H9 (cell line): ENCODE data around the gene HAGHL. TPM values are rescaled to one million over a fixed set of nuclear protein-coding genes. Genes with fewer than 3 reads are reported as not detected.

Source experiments
- DNase-seq: peaks from one replicate; pipeline ENCODE4 v3.0.0-alpha.2; 2017
- H2AFZ ChIP-seq: one replicate; pipeline ENCODE4 v1.6.1; 2013; ENCODE audit warnings: mild to moderate bottlenecking, low read length, control low read depth, moderate library complexity
- H2AK5ac ChIP-seq: 2 replicates; pipeline ENCODE4 v1.6.1; 2013; ENCODE audit warnings: low read length, control low read depth, mixed read lengths; ENCODE audit not compliant: insufficient read length
- H2BK120ac ChIP-seq: one replicate; pipeline ENCODE4 v1.6.1; 2013; ENCODE audit warnings: low read depth, mild to moderate bottlenecking, low read length, control low read depth, inconsistent platforms; ENCODE audit not compliant: poor library complexity, severe bottlenecking
- H2BK12ac ChIP-seq: 2 replicates; pipeline ENCODE4 v1.6.1; 2013; ENCODE audit warnings: low read length, control low read depth, mixed read lengths, low read depth; ENCODE audit not compliant: insufficient read length
- H2BK15ac ChIP-seq: 2 replicates; pipeline ENCODE4 v1.6.1; 2013; ENCODE audit warnings: low read depth, low read length, control low read depth
- H2BK20ac ChIP-seq: one replicate; pipeline ENCODE4 v1.6.1; 2013; ENCODE audit warnings: low read depth, mild to moderate bottlenecking, low read length, control low read depth, inconsistent platforms; ENCODE audit not compliant: poor library complexity, severe bottlenecking
- H2BK5ac ChIP-seq: 2 replicates; pipeline ENCODE4 v1.6.1; 2013; ENCODE audit warnings: low read length, control low read depth, mixed read lengths; ENCODE audit not compliant: insufficient read length
- H3K14ac ChIP-seq: 2 replicates; pipeline ENCODE4 v1.6.1; 2013; ENCODE audit warnings: low read length, control low read depth; ENCODE audit not compliant: insufficient read depth
- H3K18ac ChIP-seq: 2 replicates; pipeline ENCODE4 v1.6.1; 2013; ENCODE audit warnings: low read depth, mild to moderate bottlenecking, mixed read lengths, low read length, control low read depth; ENCODE audit not compliant: insufficient read length
- H3K23ac ChIP-seq: 2 replicates; pipeline ENCODE4 v1.6.1; 2013; ENCODE audit warnings: low read length, control low read depth, mixed read lengths, low read depth; ENCODE audit not compliant: insufficient read length
- H3K23me2 ChIP-seq: 2 replicates; pipeline ENCODE4 v1.6.1; 2013; ENCODE audit warnings: low read depth, mild to moderate bottlenecking, mixed read lengths, low read length, control low read depth; ENCODE audit not compliant: insufficient read length, poor library complexity, severe bottlenecking
- H3K27ac ChIP-seq: 2 replicates; pipeline ENCODE4 v1.5.1; 2013; ENCODE audit warnings: low read length, control low read depth, mixed read lengths, low read depth; ENCODE audit not compliant: insufficient read length
- H3K27me3 ChIP-seq: 2 replicates; pipeline ENCODE4 v1.6.1; 2013; ENCODE audit warnings: low read length, control low read depth, inconsistent platforms; ENCODE audit not compliant: insufficient read depth
- H3K4ac ChIP-seq: 2 replicates; pipeline ENCODE4 v1.6.1; 2013; ENCODE audit warnings: low read depth, mild to moderate bottlenecking, control low read depth, inconsistent platforms, low read length, moderate library complexity
- H3K4me1 ChIP-seq: 2 replicates; pipeline ENCODE4 v1.6.1; 2013; ENCODE audit warnings: low read length, control low read depth, inconsistent platforms; ENCODE audit not compliant: insufficient read depth
- H3K4me2 ChIP-seq: 2 replicates; pipeline ENCODE4 v1.6.1; 2013; ENCODE audit warnings: low read length, control low read depth, mixed read lengths; ENCODE audit not compliant: insufficient read length, insufficient read depth
- H3K56ac ChIP-seq: 2 replicates; pipeline ENCODE4 v1.6.1; 2013; ENCODE audit warnings: low read depth, mild to moderate bottlenecking, mixed read lengths, low read length, control low read depth; ENCODE audit not compliant: insufficient read length
- H3K79me1 ChIP-seq: 2 replicates; pipeline ENCODE4 v1.6.1; 2013; ENCODE audit warnings: low read depth, mild to moderate bottlenecking, moderate library complexity, low read length, control low read depth, inconsistent platforms; ENCODE audit not compliant: insufficient read depth, poor library complexity, severe bottlenecking
- H3K79me2 ChIP-seq: 2 replicates; pipeline ENCODE4 v1.6.1; 2013; ENCODE audit warnings: low read length, control low read depth, inconsistent platforms; ENCODE audit not compliant: insufficient read depth
- H3K9ac ChIP-seq: 2 replicates; pipeline ENCODE4 v1.6.1; 2013; ENCODE audit warnings: low read length, control low read depth, mixed read lengths; ENCODE audit not compliant: insufficient read length; ENCODE audit errors: extremely low read depth
- H3K9me3 ChIP-seq: one replicate; pipeline ENCODE4 v1.6.1; 2013; ENCODE audit warnings: low read depth, low read length, inconsistent platforms; ENCODE audit not compliant: control insufficient read depth
- H3T11ph ChIP-seq: one replicate; pipeline ENCODE4 v1.6.1; 2013; ENCODE audit warnings: mild to moderate bottlenecking, low read length, control low read depth, inconsistent platforms
- H4K20me1 ChIP-seq: one replicate; pipeline ENCODE4 v1.6.1; 2013; ENCODE audit not compliant: control insufficient read depth, insufficient read length, insufficient read depth
- H4K5ac ChIP-seq: 2 replicates; pipeline ENCODE4 v1.6.1; 2013; ENCODE audit warnings: low read depth, mild to moderate bottlenecking, mixed read lengths, low read length, control low read depth; ENCODE audit not compliant: insufficient read length
- H4K8ac ChIP-seq: replicated peaks from 2 replicates; pipeline ENCODE4 v1.6.1; 2013; ENCODE audit warnings: low read length, control low read depth, mixed read lengths, low read depth; ENCODE audit not compliant: insufficient read length
- H4K91ac ChIP-seq: 2 replicates; pipeline ENCODE4 v1.6.1; 2013; ENCODE audit warnings: low read depth, mild to moderate bottlenecking, moderate library complexity, mixed read lengths, low read length, control low read depth; ENCODE audit not compliant: insufficient read length
- H3K27ac Mint-ChIP-seq, 3 experiments: 2 replicates in 2 of 3; 3 replicates in 1 of 3; pipeline ENCODE4 v1.8.0; 2020 to 2021; ENCODE audit warnings: mixed read lengths in 3 of 3, mild to moderate bottlenecking in 1 of 3, moderate library complexity in 1 of 3
- H3K27me3 Mint-ChIP-seq: 2 replicates; pipeline ENCODE4 v1.8.0; 2021; ENCODE audit warnings: low read depth, mild to moderate bottlenecking, moderate library complexity, mixed read lengths
- H3K36me3 Mint-ChIP-seq, 3 experiments: 2 replicates in 2 of 3; 3 replicates in 1 of 3; pipeline ENCODE4 v1.8.0; 2020 to 2021; ENCODE audit warnings: low read depth in 3 of 3, mixed read lengths in 3 of 3; ENCODE audit not compliant: insufficient read depth in 1 of 3
- H3K4me1 Mint-ChIP-seq, 2 experiments: 2 replicates each; pipeline ENCODE4 v1.8.0; 2020; ENCODE audit warnings: mixed read lengths in 2 of 2
- H3K4me3 Mint-ChIP-seq, 2 experiments: 2 replicates in 1 of 2; 3 replicates in 1 of 2; pipeline ENCODE4 v1.8.0; 2020 to 2021; ENCODE audit warnings: mild to moderate bottlenecking in 2 of 2, mixed read lengths in 2 of 2, moderate library complexity in 1 of 2
- H3K9me3 Mint-ChIP-seq, 2 experiments: 2 replicates in 1 of 2; 3 replicates in 1 of 2; pipeline ENCODE4 v1.8.0; 2020; ENCODE audit warnings: mild to moderate bottlenecking in 2 of 2, mixed read lengths in 2 of 2, moderate library complexity in 1 of 2
- CTCF ChIP-seq: fragments of 200-600 bp; sonication (generic); conservative IDR thresholded peaks from 3 replicates; pipeline ENCODE4 v1.8.0; 2021; ENCODE audit warnings: antibody characterized with exemption, mild to moderate bottlenecking
- WGBS: extraction: QIAGEN DNeasy Blood & Tissue Kit; methylation state at CpG from one replicate; pipeline ENCODE4 v1.1.7; 2013; ENCODE audit warnings: missing lambda C conversion rate, low lambda C conversion rate, mixed read lengths; ENCODE audit not compliant: insufficient read length; ENCODE audit errors: extremely low coverage; 5-methylcytosine and 5-hydroxymethylcytosine counted together
- total RNA-seq: library from RNA; stranded (reverse); gene quantifications from 2 replicates; pipeline ENCODE4 v1.2.1, GENCODE V29; 2021

HAGHL gene
- total RNA-seq, 1 experiment from 2014 or later, result 25.2 TPM

DNA sequence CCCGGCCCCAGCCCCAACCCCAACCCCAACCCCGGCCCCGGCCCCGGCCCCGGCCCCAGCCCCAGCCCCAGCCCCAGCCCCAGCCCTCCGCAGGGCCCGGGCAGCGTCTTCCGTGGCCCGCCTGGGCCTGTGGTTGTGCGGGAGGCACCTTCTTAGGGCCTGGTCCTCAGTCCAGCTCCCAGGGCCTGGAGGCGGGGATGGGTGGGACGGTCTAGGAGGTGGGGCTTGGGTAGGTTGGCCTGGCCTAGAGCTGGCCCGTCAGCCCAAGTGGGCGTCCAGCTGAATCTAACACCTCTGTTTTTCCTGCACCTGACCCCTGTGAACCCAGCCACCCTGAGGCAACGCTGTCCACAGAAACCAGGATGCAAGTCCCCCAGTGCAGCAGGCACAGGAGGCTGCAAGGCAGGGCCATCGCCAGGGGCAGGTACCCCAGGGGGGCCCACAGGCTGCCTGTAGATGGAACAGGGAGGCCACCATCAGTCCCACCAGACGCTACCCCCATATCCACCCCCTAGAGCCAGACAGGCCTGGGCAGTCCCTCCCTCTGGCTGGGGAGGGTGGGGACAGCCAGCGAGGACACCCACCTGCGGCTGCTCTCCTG, 42.4 kb downstream of the HAGHL start:
- H3K4me1 ChIP-seq, result no peaks in the 10 kb centered on the region
- no peak overlapping the region for H3K56ac ChIP-seq
- DNase-seq, result no peak
- H3K9ac ChIP-seq, result no peak overlapping the region
- no peak overlapping the region for H3T11ph ChIP-seq
- Mint-ChIP-seq H3K4me3 (no peak overlapping the region), H3K9me3 (no peaks in the 10 kb centered on the region; a peak in 1 of 5 replicates), H3K4me1 (peaks cover 0 to 3% of the 10 kb centered on the region in 2 experiments; a peak in 1 of 4 replicates), H3K27me3 (peaks cover 5% of the 10 kb centered on the region), H3K36me3 (no peaks in the 10 kb centered on the region), H3K27ac (no peak overlapping the region)
- H3K4me2 ChIP-seq, result no peak overlapping the region
- H2BK5ac ChIP-seq, result no peak overlapping the region
- no peak overlapping the region for H3K18ac ChIP-seq
- no peaks in the 10 kb centered on the region for H3K27me3 ChIP-seq
- no peak overlapping the region for H2BK12ac ChIP-seq
- H3K23ac ChIP-seq, result no peak overlapping the region
- no peak for TF ChIP-seq CTCF
- no peak overlapping the region for H3K27ac ChIP-seq
- H4K5ac ChIP-seq, result no peak overlapping the region
- no CpG with 5 or more reads among the region's 20 CpGs for WGBS
- no peak overlapping the region for H2BK20ac ChIP-seq
- H3K14ac ChIP-seq, result no peak overlapping the region
- no peak overlapping the region for H3K4ac ChIP-seq
- no peaks in the 10 kb centered on the region for H4K20me1 ChIP-seq
- H3K79me1 ChIP-seq, result no peaks in the 10 kb centered on the region
- no peak overlapping the region for H2BK15ac ChIP-seq
- no peaks in the 10 kb centered on the region for H3K79me2 ChIP-seq
- H2AFZ ChIP-seq, result no peak overlapping the region
- H3K23me2 ChIP-seq, result no peaks in the 10 kb centered on the region
- H4K8ac ChIP-seq, result no peak overlapping the region
- no peak overlapping the region for H4K91ac ChIP-seq
- H3K9me3 ChIP-seq, result no peaks in the 10 kb centered on the region
- H2BK120ac ChIP-seq, result no peak overlapping the region
- H2AK5ac ChIP-seq, result no peak overlapping the region
